AG10803 (cell line): Measurements from ENCODE around the gene EFHC1.
"Not testable (repeated sequence)": the region's sequence is repeated elsewhere in the genome, so short reads cannot be mapped to it uniquely, and the experiment has no call there.

ENCODE experiments used
- DNase-seq: peaks from one replicate; pipeline ENCODE4 v3.0.0; 2010; ENCODE audit warnings: low read depth
- H3K4me3 ChIP-seq: 2 replicates; pipeline ENCODE4 v1.5.1; 2011; ENCODE audit warnings: mild to moderate bottlenecking, low read length, control low read depth
- TF ChIP-seq, protein P1 (sequence below): conservative IDR thresholded peaks from 2 replicates; pipeline ENCODE4 v1.5.1; 2011; ENCODE audit warnings: mild to moderate bottlenecking, low read length, control low read depth, inconsistent platforms

EFHC1 gene

DNA sequence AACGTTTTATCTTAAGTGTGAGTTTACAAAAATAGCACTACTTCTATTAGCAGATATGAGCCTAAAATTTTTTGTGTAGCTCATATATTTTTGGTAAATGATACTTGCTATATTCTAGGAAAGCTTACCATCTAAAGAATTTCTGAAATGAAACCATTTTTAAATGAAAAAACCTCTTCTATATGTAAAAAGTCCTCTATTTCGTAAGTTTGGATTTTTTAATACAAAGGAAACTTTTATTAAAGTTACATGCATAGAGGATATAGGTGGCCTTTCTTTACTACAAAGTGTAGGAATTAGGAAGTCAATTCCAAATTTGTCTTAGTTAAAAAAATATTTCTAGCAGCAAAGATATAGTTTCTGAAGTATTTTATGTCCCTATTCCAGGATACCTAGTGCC, 18.8 kb downstream of the EFHC1 start:
- DNase-seq = no peak
- no peak overlapping the region for H3K4me3 ChIP-seq
- TF ChIP-seq, protein P1, sequence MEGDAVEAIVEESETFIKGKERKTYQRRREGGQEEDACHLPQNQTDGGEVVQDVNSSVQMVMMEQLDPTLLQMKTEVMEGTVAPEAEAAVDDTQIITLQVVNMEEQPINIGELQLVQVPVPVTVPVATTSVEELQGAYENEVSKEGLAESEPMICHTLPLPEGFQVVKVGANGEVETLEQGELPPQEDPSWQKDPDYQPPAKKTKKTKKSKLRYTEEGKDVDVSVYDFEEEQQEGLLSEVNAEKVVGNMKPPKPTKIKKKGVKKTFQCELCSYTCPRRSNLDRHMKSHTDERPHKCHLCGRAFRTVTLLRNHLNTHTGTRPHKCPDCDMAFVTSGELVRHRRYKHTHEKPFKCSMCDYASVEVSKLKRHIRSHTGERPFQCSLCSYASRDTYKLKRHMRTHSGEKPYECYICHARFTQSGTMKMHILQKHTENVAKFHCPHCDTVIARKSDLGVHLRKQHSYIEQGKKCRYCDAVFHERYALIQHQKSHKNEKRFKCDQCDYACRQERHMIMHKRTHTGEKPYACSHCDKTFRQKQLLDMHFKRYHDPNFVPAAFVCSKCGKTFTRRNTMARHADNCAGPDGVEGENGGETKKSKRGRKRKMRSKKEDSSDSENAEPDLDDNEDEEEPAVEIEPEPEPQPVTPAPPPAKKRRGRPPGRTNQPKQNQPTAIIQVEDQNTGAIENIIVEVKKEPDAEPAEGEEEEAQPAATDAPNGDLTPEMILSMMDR = no peak

DNA sequence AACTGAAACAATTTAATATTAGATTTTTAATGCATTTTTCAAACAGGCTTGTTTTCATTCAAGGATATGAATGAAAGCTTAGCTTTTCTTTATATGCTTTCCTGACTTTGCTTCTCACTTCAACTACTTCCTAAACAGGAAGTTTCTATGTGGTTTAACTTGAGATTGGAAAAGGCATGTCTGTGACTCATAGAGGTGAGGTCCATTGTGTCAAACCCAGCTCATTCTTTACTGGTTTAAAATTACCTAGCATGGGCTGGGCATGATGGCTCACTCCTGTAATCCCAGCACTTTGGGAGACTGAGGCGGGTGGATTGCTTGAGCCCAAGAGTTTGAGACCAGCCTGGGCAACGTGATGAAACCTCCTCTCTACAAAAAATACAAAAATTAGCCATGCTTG, 34.4 kb downstream of the EFHC1 start:
- no peak for DNase-seq
- TF ChIP-seq, protein P1 = no peak
- no peak overlapping the region for H3K4me3 ChIP-seq

DNA sequence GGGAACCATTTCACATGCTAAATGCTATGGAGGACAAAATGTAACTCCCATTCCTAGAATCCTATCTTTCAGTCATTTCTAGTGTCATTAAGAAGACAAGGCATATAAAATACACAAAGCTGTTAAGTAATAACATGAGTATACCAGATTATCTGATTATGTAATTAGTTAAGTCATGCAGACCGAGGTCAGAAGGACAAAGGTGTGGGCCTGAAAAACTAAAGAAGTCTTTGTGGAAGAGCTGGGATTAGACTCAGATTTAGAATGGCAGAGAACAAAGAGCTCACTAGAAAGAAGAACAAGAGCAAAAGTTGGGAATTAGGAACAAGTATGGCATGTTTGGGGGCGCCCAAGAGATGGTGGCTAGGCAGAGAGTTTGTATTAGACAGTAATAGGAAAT, 37.0 kb downstream of the EFHC1 start:
- TF ChIP-seq, protein P1 = no peak
- H3K4me3 ChIP-seq = no peak overlapping the region
- no peak for DNase-seq

DNA sequence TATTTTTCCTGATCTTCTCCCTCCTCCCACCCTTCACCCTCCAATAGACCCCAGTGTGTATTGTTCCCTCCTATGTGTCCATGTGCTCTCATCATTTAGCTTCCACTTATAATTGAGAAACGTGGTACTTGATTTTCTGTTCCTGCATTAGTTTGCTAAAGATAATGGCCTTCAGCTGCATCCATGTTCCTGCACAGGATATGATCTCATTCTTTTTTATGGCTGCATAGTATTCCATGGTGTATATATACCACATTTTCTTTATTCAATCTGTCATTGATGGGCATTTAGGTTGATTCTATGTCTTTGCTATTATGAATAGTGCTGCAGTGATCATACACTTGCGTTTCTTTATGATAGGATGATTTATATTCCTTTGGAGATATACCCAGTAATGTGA, 41.1 kb downstream of the EFHC1 start:
- not testable (repeated sequence) for H3K4me3 ChIP-seq, DNase-seq

DNA sequence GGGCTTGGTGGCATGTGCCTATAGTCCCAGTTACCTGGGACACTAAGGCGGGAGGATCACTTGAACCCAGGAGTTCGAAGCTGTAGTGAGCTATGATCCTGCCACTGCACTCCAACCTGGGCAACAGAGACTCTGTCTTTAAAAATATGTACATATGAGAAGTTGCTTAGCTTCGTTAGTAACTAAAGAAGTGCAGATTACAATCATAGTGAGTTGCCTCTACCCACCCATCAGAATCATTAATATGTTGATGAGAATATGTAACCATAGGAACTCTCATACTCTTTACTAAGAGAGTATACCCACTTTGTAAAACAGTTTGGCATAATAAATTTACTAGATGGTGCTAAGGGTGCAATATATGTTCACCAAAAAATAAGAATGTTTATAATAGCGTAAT, 54.0 kb downstream of the EFHC1 start:
- DNase-seq = no peak
- H3K4me3 ChIP-seq = no peak overlapping the region

DNA sequence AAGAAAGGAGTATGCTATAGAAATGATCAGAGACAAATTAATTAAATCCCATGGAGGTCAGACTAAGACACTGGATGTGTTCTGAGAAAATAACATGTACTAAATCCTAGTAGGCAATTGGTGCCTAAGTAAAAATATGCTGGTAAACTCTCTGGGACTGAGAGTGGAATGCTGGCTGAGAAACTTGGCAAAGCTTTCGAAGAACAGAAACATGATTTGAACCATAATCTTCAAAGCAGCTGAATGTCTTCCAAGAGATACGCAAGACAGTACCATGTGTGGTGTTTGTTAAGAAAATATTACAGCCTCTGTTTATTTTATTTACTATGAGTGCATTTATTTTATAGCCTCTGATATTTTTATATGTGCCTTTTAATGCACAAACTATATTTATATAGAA, 55.2 kb downstream of the EFHC1 start:
- no peak for DNase-seq
- TF ChIP-seq, protein P1 = no peak
- no peak overlapping the region for H3K4me3 ChIP-seq

More for the DNA sequence above, 54.0 kb downstream of the EFHC1 start:
- TF ChIP-seq, protein P1 = no peak

DNA sequence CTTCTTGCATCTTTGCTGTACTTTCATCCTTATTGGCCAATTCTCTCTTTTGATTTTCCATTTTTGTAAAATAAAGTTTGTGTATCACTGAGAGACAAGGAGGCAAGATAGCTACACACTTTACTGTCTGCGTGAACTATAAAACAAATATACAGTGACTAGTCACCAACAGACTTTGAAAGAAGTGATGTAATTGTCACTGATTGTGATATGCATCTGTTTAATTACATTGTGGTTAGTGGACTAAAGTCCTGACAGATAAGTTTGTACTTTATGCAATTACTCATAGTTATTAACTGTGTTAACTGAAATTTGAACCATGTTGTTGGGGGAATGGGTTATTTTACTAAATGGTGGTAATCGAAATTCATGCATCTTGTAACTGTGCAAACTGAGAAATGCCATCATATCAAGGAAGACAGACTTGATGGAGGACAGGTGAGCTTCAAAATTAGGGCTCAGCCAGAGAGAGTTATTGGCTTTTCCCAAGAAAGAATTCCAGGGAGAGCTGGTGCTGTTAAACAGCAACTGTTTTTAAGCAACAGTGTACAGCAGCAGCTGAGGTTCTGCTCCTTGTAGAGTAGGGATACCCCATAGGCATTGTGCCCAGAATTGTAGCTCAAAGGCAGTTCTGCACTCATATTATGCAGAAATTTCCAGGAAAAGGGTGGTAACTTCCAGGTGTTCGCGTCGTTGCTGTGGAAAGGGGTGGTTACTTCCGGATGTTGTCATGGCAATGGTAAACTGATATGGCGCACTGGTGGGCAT, 62.9 kb downstream of the EFHC1 start:
- TF ChIP-seq, protein P1 = no peak
- no peak for DNase-seq
- no peak overlapping the region for H3K4me3 ChIP-seq
